IMR-90 (cell line): ENCODE results near the gene DENND1A. TPM values are rescaled to one million over a fixed set of nuclear protein-coding genes. Genes with fewer than 3 reads are reported as not detected.

Experiments used
- ATAC-seq: fragments of 200-7000 bp; cut with Tn5 transposase; 2 replicates; pipeline ENCODE4 v1.9.1; 2020; ENCODE audit warnings: low read depth, mild to moderate bottlenecking, moderate library complexity
- BruUV-seq: library from RNA; stranded (reverse); fragments of 400-500 nt; replicated peaks from 2 replicates; lab custom pipeline; 2021; lab: Mats Ljungman, UMichigan
- CTCF ChIA-PET: fragments of 300-600 bp; formaldehyde crosslinking; extraction: SDS; loops from one replicate; lab custom pipeline; 2021; ENCODE audit warnings: antibody characterized with exemption; lab: Yijun Ruan, JAX
- POLR2A ChIA-PET: fragments of 300-600 bp; sonication (Branson Sonifier 250); formaldehyde crosslinking; loops from one replicate; lab custom pipeline; 2022; ENCODE audit warnings: antibody characterized with exemption; ENCODE audit not compliant: unreplicated experiment; lab: Charles Lee
- DNase-seq: peaks from one replicate; pipeline ENCODE4 v3.0.0; 2013
- H2AFZ ChIP-seq: replicated peaks from 2 replicates; pipeline ENCODE3; 2013; ENCODE audit warnings: low read length, mild to moderate bottlenecking; ENCODE audit not compliant: poor library complexity
- H2AK5ac ChIP-seq: 2 replicates; pipeline ENCODE4 v1.6.1; 2013; ENCODE audit warnings: low read depth, low read length, inconsistent platforms
- H2AK9ac ChIP-seq: replicated peaks from 2 replicates; pipeline ENCODE3; 2013; ENCODE audit warnings: mild to moderate bottlenecking, low read depth, low read length, moderate library complexity; ENCODE audit not compliant: poor library complexity
- H2BK120ac ChIP-seq: 2 replicates; pipeline ENCODE4 v1.6.1; 2013; ENCODE audit warnings: low read depth, low read length, inconsistent platforms
- H2BK15ac ChIP-seq: 3 replicates; pipeline ENCODE4 v1.6.1; 2013; ENCODE audit warnings: low read depth, low read length, inconsistent platforms
- H2BK20ac ChIP-seq: 2 replicates; pipeline ENCODE4 v1.6.1; 2013; ENCODE audit warnings: low read depth, mild to moderate bottlenecking, inconsistent platforms, low read length, moderate library complexity
- H2BK5ac ChIP-seq: 2 replicates; pipeline ENCODE4 v1.6.1; 2013; ENCODE audit warnings: mild to moderate bottlenecking, low read depth, low read length, inconsistent platforms; ENCODE audit not compliant: poor library complexity, severe bottlenecking
- H3K14ac ChIP-seq: replicated peaks from 2 replicates; pipeline ENCODE4 v1.6.1; 2013; ENCODE audit warnings: low read depth, low read length, inconsistent platforms
- H3K18ac ChIP-seq: 2 replicates; pipeline ENCODE4 v1.6.1; 2013; ENCODE audit warnings: low read depth, low read length, control low read depth
- H3K23ac ChIP-seq: 2 replicates; pipeline ENCODE4 v1.6.1; 2013; ENCODE audit warnings: low read depth, low read length, inconsistent platforms
- H3K27ac ChIP-seq: 2 replicates; pipeline ENCODE4 v1.5.1; 2013; ENCODE audit warnings: mild to moderate bottlenecking, control low read depth, low read length; ENCODE audit not compliant: insufficient read depth
- H3K27me3 ChIP-seq: 2 replicates; pipeline ENCODE4 v1.6.1; 2013; ENCODE audit warnings: low read length; ENCODE audit not compliant: control insufficient read depth, insufficient read depth
- H3K36me3 ChIP-seq: 2 replicates; pipeline ENCODE4 v1.6.1; 2013; ENCODE audit warnings: low read length, mixed read lengths; ENCODE audit not compliant: control insufficient read depth, insufficient read depth
- H3K4ac ChIP-seq: 2 replicates; pipeline ENCODE4 v1.6.1; 2013; ENCODE audit warnings: low read depth, low read length, inconsistent platforms
- H3K4me1 ChIP-seq: 2 replicates; pipeline ENCODE4 v1.6.1; 2013; ENCODE audit warnings: low read length, mixed read lengths; ENCODE audit not compliant: control insufficient read depth, insufficient read depth
- H3K4me2 ChIP-seq: 2 replicates; pipeline ENCODE4 v1.6.1; 2013; ENCODE audit warnings: low read depth, mild to moderate bottlenecking, control low read depth, low read length, moderate library complexity
- H3K4me3 ChIP-seq: 2 replicates; pipeline ENCODE4 v1.5.1; 2013; ENCODE audit warnings: low read depth, mild to moderate bottlenecking, control low read depth, low read length, moderate library complexity; ENCODE audit not compliant: insufficient read depth
- H3K56ac ChIP-seq: 2 replicates; pipeline ENCODE4 v1.6.1; 2013; ENCODE audit warnings: low read length, inconsistent platforms; ENCODE audit not compliant: insufficient read depth; ENCODE audit errors: extremely low read depth
- H3K79me1 ChIP-seq, 2 experiments: 2 replicates each; pipeline ENCODE4 v1.6.1; 2013; ENCODE audit warnings: low read length in 2 of 2, inconsistent platforms in 1 of 2, low read depth in 1 of 2
- H3K9ac ChIP-seq: 2 replicates; pipeline ENCODE4 v1.6.1; 2013; ENCODE audit warnings: low read depth, low read length, control low read depth
- H3K9me1 ChIP-seq: 2 replicates; pipeline ENCODE4 v1.6.1; 2013; ENCODE audit warnings: low read length, inconsistent platforms; ENCODE audit not compliant: insufficient read depth
- H3K9me3 ChIP-seq: 2 replicates; pipeline ENCODE4 v1.6.1; 2013; ENCODE audit warnings: low read length; ENCODE audit not compliant: control insufficient read depth, insufficient read depth
- H4K20me1 ChIP-seq: 2 replicates; pipeline ENCODE4 v1.6.1; 2013; ENCODE audit warnings: low read length, inconsistent platforms; ENCODE audit not compliant: insufficient read depth
- H4K5ac ChIP-seq: 2 replicates; pipeline ENCODE4 v1.6.1; 2013; ENCODE audit warnings: mild to moderate bottlenecking, low read depth, low read length, control low read depth
- H4K8ac ChIP-seq, 2 experiments: 2 replicates each; pipeline ENCODE4 v1.6.1; 2013; ENCODE audit warnings: low read depth in 2 of 2, low read length in 2 of 2, control low read depth in 1 of 2, inconsistent platforms in 1 of 2
- H4K91ac ChIP-seq: 2 replicates; pipeline ENCODE4 v1.6.1; 2013; ENCODE audit warnings: low read depth, low read length, inconsistent platforms; ENCODE audit not compliant: insufficient read depth
- BHLHE40 ChIP-seq: fragments of 150-350 bp; IDR thresholded peaks from 2 replicates; pipeline ENCODE4 v1.6.1; 2016; ENCODE audit warnings: mild to moderate bottlenecking, low read depth, low read length
- POLR2A ChIP-seq: IDR thresholded peaks from 2 replicates; pipeline ENCODE4 v1.6.1; 2012; ENCODE audit warnings: mild to moderate bottlenecking, low read depth, low read length
- RAD21 ChIP-seq: IDR thresholded peaks from 2 replicates; pipeline ENCODE4 v1.6.1; 2012; ENCODE audit warnings: low read length, improper control_type of control experiment
- RCOR1 ChIP-seq: IDR thresholded peaks from 2 replicates; pipeline ENCODE4 v1.6.1; 2012; ENCODE audit warnings: mild to moderate bottlenecking, low read length, improper control_type of control experiment; ENCODE audit not compliant: insufficient replicate concordance
- RFX5 ChIP-seq: IDR thresholded peaks from 2 replicates; pipeline ENCODE4 v1.8.0; 2012; ENCODE audit warnings: low read depth, mild to moderate bottlenecking, low read length, moderate library complexity
- WGBS, 2 experiments: methylation state at CpG; one replicate each; pipeline versions ENCODE4 v1.1.5 to v1.1.7; 2013; ENCODE audit warnings: missing lambda C conversion rate in 2 of 2; ENCODE audit not compliant: insufficient read length in 1 of 2; ENCODE audit errors: extremely low coverage in 2 of 2; 5-methylcytosine and 5-hydroxymethylcytosine counted together
- dilution Hi-C: fragments of 300-500 bp; cut with HindIII; formaldehyde crosslinking; loops from one replicate; pipeline ENCODE4 v1.14.3; 2018; ENCODE audit warnings: low sequenced_read_pairs; ENCODE audit not compliant: unreplicated experiment
- in situ Hi-C: fragments of 300-500 bp; cut with MboI; formaldehyde crosslinking; loops from 3 replicates; pipeline ENCODE4 v1.14.3; 2019; ENCODE audit warnings: low sequenced_read_pairs, inconsistent platforms, mixed read lengths
- intact Hi-C: fragments of 100-400 bp; cut with micrococcal nuclease; formaldehyde crosslinking; loops from 2 replicates; pipeline ENCODE4 v1.10.0; 2022
- polyA plus RNA-seq, 3 experiments: library from polyadenylated mRNA; depleted of rRNA; stranded (reverse); fragments of >200 nt; gene quantifications; 2 replicates each; pipeline ENCODE4 v1.2.3, GENCODE V29; 2012; ENCODE audit warnings: low replicate concordance in 1 of 3
- total RNA-seq: library from RNA; depleted of rRNA; stranded (reverse); fragments of >200 nt; gene quantifications from 2 replicates; pipeline ENCODE4 v1.2.3, GENCODE V29; 2012

Gene DENND1A
- total and polyA plus RNA-seq, 2 of the 4 experiments (the other 2 are of a cell fraction), result 21.4 to 27.6 TPM

- BruUV-seq, result no TSS peak
- Histone ChIP-seq H3K36me3 (no peaks in the 10 kb centered on the region), H3K27ac (no peak overlapping the region), H2AFZ (no peak overlapping the region), H2AK5ac (no peak overlapping the region), H4K91ac (no peak overlapping the region), H3K4ac (no peak overlapping the region), H3K9me3 (no peaks in the 10 kb centered on the region), H3K14ac (no peak overlapping the region), H4K5ac (no peak overlapping the region), H2AK9ac (no peak overlapping the region), H3K18ac (no peak overlapping the region), H2BK5ac (no peak overlapping the region), H3K23ac (no peak overlapping the region), H3K4me2 (no peak overlapping the region), H3K9me1 (no peaks in the 10 kb centered on the region), H2BK15ac (no peak overlapping the region), H3K4me3 (no peak overlapping the region), H3K9ac (no peak overlapping the region), H3K4me1 (no peaks in the 10 kb centered on the region), H4K20me1 (no peaks in the 10 kb centered on the region), H3K27me3 (peaks cover 65% of the 10 kb centered on the region), H2BK120ac (no peak overlapping the region), H2BK20ac (no peak overlapping the region), H4K8ac (no peak overlapping the region), H3K56ac (no peak overlapping the region), H3K79me1 (no peaks in the 10 kb centered on the region)
- ChIA-PET POLR2A (no interaction called here), CTCF (no interaction called here)
- in situ Hi-C loops, result no loop called here
- no peak for DNase-seq
- 68% methylated on average over 8 of the region's 18 CpGs; no CpG with 5 or more reads in 1 of the 2 experiments for WGBS, 2 experiments
- TF ChIP-seq BHLHE40, result no peak
- no peak for TF ChIP-seq POLR2A
- no peak for TF ChIP-seq RAD21
- no peak for TF ChIP-seq RCOR1
- TF ChIP-seq RFX5, result no peak
- dilution Hi-C loops, result no loop called here
- intact Hi-C loops, result no loop called here
- ATAC-seq, result no peak
Observed at GRCh38 chr9:123371228-123371584, 558.7 kb downstream of the DENND1A start.
